A204.1 (cell line): ENCODE results near the gene ACTR5.
"Not testable (repeated sequence)": the region's sequence is repeated elsewhere in the genome, so short reads cannot be mapped to it uniquely, and the experiment has no call there.

Experiments
- FAIRE-seq: peaks from 2 replicates; lab custom pipeline; 2012; peaks lifted over from hg19 to GRCh38; lab: Jason Lieb, UNC

Gene ACTR5

GRCh38 chr20:38805958-38806854 lies 57.9 kb downstream of the ACTR5 start:
- no peak for FAIRE-seq

- FAIRE-seq: no peak
These were observed 58.8 kb downstream of the ACTR5 start for GRCh38 chr20:38806855-38807655.

GRCh38 chr20:38809942-38810341 lies 61.7 kb downstream of the ACTR5 start:
- no peak for FAIRE-seq

- no peak for FAIRE-seq
These were observed 62.8 kb downstream of the ACTR5 start for GRCh38 chr20:38810926-38811630.

GRCh38 chr20:38811769-38812168 lies 63.5 kb downstream of the ACTR5 start:
- no peak for FAIRE-seq

GRCh38 chr20:38812182-38812581 lies 63.9 kb downstream of the ACTR5 start:
- no peak for FAIRE-seq

- FAIRE-seq: no peak
These were observed 64.7 kb downstream of the ACTR5 start for GRCh38 chr20:38812709-38813573.

GRCh38 chr20:38813574-38813962 lies 65.3 kb downstream of the ACTR5 start:
- FAIRE-seq: not testable (repeated sequence)

- no peak for FAIRE-seq
These were observed 67.2 kb downstream of the ACTR5 start for GRCh38 chr20:38815446-38815845.

- FAIRE-seq: no peak
These were observed 70.1 kb downstream of the ACTR5 start for GRCh38 chr20:38818113-38819065.
